Neuronal stem cell (in vitro differentiated cells): Measurements from ENCODE around the gene MECR.

Source experiments
- DNase-seq: peaks from one replicate; pipeline ENCODE4 v3.0.0-alpha.2; 2013; ENCODE audit warnings: low spot score
- H2AFZ ChIP-seq: one replicate; pipeline ENCODE4 v1.6.1; 2013; ENCODE audit warnings: mild to moderate bottlenecking, low read length, inconsistent platforms
- H2AK5ac ChIP-seq: 2 replicates; pipeline ENCODE4 v1.6.1; 2013; ENCODE audit warnings: low read depth, mild to moderate bottlenecking, inconsistent platforms, low read length, moderate library complexity, mixed read lengths
- H2BK120ac ChIP-seq: 2 replicates; pipeline ENCODE4 v1.6.1; 2013; ENCODE audit warnings: low read depth, mild to moderate bottlenecking, inconsistent platforms, low read length, moderate library complexity, mixed read lengths
- H2BK12ac ChIP-seq: one replicate; pipeline ENCODE4 v1.6.1; 2013; ENCODE audit warnings: low read length, inconsistent platforms
- H2BK15ac ChIP-seq: 2 replicates; pipeline ENCODE4 v1.6.1; 2013; ENCODE audit warnings: mild to moderate bottlenecking, low read length, inconsistent platforms, mixed read lengths
- H2BK5ac ChIP-seq: one replicate; pipeline ENCODE4 v1.6.1; 2013; ENCODE audit warnings: inconsistent platforms, mild to moderate bottlenecking, low read length, moderate library complexity
- H3K14ac ChIP-seq: one replicate; pipeline ENCODE4 v1.6.1; 2013; ENCODE audit warnings: low read length, inconsistent platforms
- H3K18ac ChIP-seq: 2 replicates; pipeline ENCODE4 v1.6.1; 2013; ENCODE audit warnings: low read length, inconsistent platforms
- H3K23ac ChIP-seq: 2 replicates; pipeline ENCODE4 v1.6.1; 2013; ENCODE audit warnings: low read depth, mild to moderate bottlenecking, mixed read lengths, low read length, inconsistent platforms; ENCODE audit not compliant: poor library complexity
- H3K27ac ChIP-seq: replicated peaks from 3 replicates; pipeline ENCODE4 v1.5.1; 2013; ENCODE audit warnings: low read length, inconsistent platforms
- H3K27me3 ChIP-seq, 3 experiments: 2 replicates each; pipeline ENCODE4 v1.6.1; 2013; ENCODE audit warnings: low read length in 3 of 3, mild to moderate bottlenecking in 2 of 3, inconsistent platforms in 1 of 3, low read depth in 1 of 3, mixed read lengths in 1 of 3, moderate library complexity in 1 of 3; ENCODE audit not compliant: control insufficient read depth in 3 of 3, insufficient read depth in 3 of 3
- H3K36me3 ChIP-seq, 2 donors: replicated peaks in 1 of 2; 2 replicates each; pipeline ENCODE4 v1.6.1; 2013; ENCODE audit warnings: low read length in 2 of 2; ENCODE audit not compliant: control insufficient read depth in 2 of 2, insufficient read depth in 2 of 2
- H3K4ac ChIP-seq: 2 replicates; pipeline ENCODE4 v1.6.1; 2013; ENCODE audit warnings: inconsistent platforms, mild to moderate bottlenecking, low read length, moderate library complexity
- H3K4me1 ChIP-seq, 2 donors: 1 replicate in 1 of 2; 2 replicates in 1 of 2; pipeline ENCODE4 v1.6.1; 2013; ENCODE audit warnings: low read length in 2 of 2, low read depth in 1 of 2; ENCODE audit not compliant: control insufficient read depth in 2 of 2, insufficient read depth in 1 of 2
- H3K4me2 ChIP-seq: one replicate; pipeline ENCODE4 v1.6.1; 2013; ENCODE audit warnings: mild to moderate bottlenecking, low read length, inconsistent platforms; ENCODE audit not compliant: insufficient read depth, poor library complexity, severe bottlenecking
- H3K4me3 ChIP-seq, 2 donors: 2 replicates each; pipeline ENCODE4 v1.5.1; 2013; ENCODE audit warnings: low read length in 2 of 2, mild to moderate bottlenecking in 2 of 2, inconsistent platforms in 1 of 2, moderate library complexity in 1 of 2
- H3K79me1 ChIP-seq: one replicate; pipeline ENCODE4 v1.6.1; 2013; ENCODE audit warnings: low read depth, mild to moderate bottlenecking, inconsistent platforms, low read length, moderate library complexity
- H3K9ac ChIP-seq: one replicate; pipeline ENCODE4 v1.6.1; 2013; ENCODE audit warnings: mild to moderate bottlenecking, low read depth, low read length, inconsistent platforms; ENCODE audit not compliant: poor library complexity
- H3K9me3 ChIP-seq, 2 donors: replicated peaks in 1 of 2; 2 replicates each; pipeline versions ENCODE3 to v1.6.1; 2013; ENCODE audit warnings: low read length in 2 of 2, mild to moderate bottlenecking in 2 of 2, inconsistent platforms in 1 of 2, low read depth in 1 of 2, mixed read lengths in 1 of 2, moderate library complexity in 1 of 2; ENCODE audit not compliant: control insufficient read depth in 2 of 2, insufficient read depth in 1 of 2
- H4K8ac ChIP-seq: one replicate; pipeline ENCODE4 v1.6.1; 2013; ENCODE audit warnings: low read depth, mild to moderate bottlenecking, inconsistent platforms, low read length, moderate library complexity
- H4K91ac ChIP-seq: one replicate; pipeline ENCODE4 v1.6.1; 2013; ENCODE audit warnings: low read length, low read depth, mild to moderate bottlenecking, inconsistent platforms; ENCODE audit not compliant: poor library complexity
- WGBS, 2 donors: extraction: QIAGEN DNeasy Blood & Tissue Kit; methylation state at CpG; one replicate each; pipeline ENCODE4 v1.1.7; 2013; ENCODE audit warnings: missing lambda C conversion rate in 2 of 2, mixed read lengths in 1 of 2; ENCODE audit not compliant: insufficient read length in 2 of 2, insufficient replicate concordance in 1 of 2; ENCODE audit errors: extremely low coverage in 2 of 2; 5-methylcytosine and 5-hydroxymethylcytosine counted together

The MECR gene

GRCh38 chr1:29245876-29246275, 15.1 kb upstream of the MECR start:
- Histone ChIP-seq H4K91ac (no peak overlapping the region), H3K4ac (no peak overlapping the region), H2BK12ac (peak overlapping the region; percentile 0), H3K9me3 (no peaks in the 10 kb centered on the region), H3K4me3 (no peak overlapping the region), H2AK5ac (peak overlapping the region; percentile 38), H2BK120ac (no peak overlapping the region), H2BK15ac (no peak overlapping the region), H4K8ac (no peak overlapping the region), H3K18ac (peak overlapping the region; percentile 39), H3K36me3 (no peaks in the 10 kb centered on the region), H3K4me2 (no peak overlapping the region), H3K4me1 (peaks cover 17 to 29% of the 10 kb centered on the region in 2 donors), H2BK5ac (no peak overlapping the region), H3K23ac (no peak overlapping the region), H3K14ac (no peak overlapping the region), H3K9ac (no peak overlapping the region), H3K79me1 (no peaks in the 10 kb centered on the region), H2AFZ (no peak overlapping the region), H3K27ac (no peak overlapping the region), H3K27me3 (peaks cover 0 to 7% (median 0%) of the 10 kb centered on the region in 3 experiments)
- no peak for DNase-seq
- WGBS, 2 donors = no CpG with 5 or more reads among the region's 5 CpGs

DNA sequence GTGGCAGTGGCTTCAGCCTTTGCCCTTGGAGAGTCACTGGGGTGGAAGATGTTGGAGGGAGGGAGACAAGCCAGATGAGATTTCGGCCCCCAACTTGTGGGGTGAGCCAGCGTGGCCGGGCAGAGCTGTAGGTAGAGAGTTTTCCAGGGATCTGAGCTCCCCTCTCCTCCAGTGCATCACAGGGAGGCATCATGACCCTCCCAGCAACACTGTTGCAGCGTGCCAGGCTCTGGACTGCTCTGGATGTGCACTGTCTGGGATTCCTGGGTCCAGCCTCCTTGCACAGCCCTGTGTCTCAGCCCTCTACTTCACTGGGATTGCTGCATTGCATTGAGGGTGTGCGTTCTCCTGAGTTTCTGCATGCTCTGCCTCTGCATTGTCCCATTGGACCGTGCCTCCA, 14.5 kb upstream of the MECR start:
- Histone ChIP-seq H3K9ac (no peak overlapping the region), H3K9me3 (no peaks in the 10 kb centered on the region), H3K14ac (no peak overlapping the region), H3K4me2 (no peak overlapping the region), H2BK15ac (no peak overlapping the region), H2BK5ac (no peak overlapping the region), H2BK12ac (peak overlapping the region; percentile 0), H3K27ac (no peak overlapping the region), H3K79me1 (no peaks in the 10 kb centered on the region), H3K4me1 (peaks cover 17 to 29% of the 10 kb centered on the region in 2 donors), H4K91ac (no peak overlapping the region), H3K27me3 (peaks cover 0 to 8% (median 0%) of the 10 kb centered on the region in 3 experiments), H3K18ac (no peak overlapping the region), H3K23ac (no peak overlapping the region), H3K4ac (no peak overlapping the region), H2AK5ac (no peak overlapping the region), H4K8ac (no peak overlapping the region), H3K4me3 (no peak overlapping the region), H2AFZ (no peak overlapping the region), H2BK120ac (no peak overlapping the region), H3K36me3 (no peaks in the 10 kb centered on the region)
- WGBS, 2 donors = no CpG with 5 or more reads among the region's 6 CpGs
- no peak for DNase-seq

DNA sequence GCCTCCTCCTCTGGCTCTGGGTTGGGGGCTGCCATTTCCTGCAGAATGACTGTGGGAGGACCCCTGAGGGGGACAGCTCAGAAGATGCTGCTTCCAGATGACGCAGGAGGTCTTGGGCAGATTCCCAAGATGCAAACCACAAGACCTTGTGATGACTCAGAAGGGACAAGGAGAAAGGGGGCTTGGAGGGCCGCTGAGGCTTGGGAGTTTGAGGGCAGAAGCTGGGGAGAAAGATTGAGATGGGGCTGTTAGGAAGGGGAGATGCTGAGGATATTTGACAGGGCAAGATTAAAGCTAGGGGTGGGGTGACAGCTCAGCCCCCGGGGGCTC, 13.1 kb upstream of the MECR start:
- peaks cover 10 to 25% of the 10 kb centered on the region in 2 donors for H3K4me1 ChIP-seq
- H3K27ac ChIP-seq = no peak overlapping the region
- no peaks in the 10 kb centered on the region for H3K9me3 ChIP-seq
- no peak overlapping the region for H3K4me2 ChIP-seq
- peak overlapping the region; percentile 55 for H3K18ac ChIP-seq
- no peak overlapping the region for H2BK15ac ChIP-seq
- DNase-seq = no peak
- no peak overlapping the region for H3K23ac ChIP-seq
- no peak overlapping the region for H3K14ac ChIP-seq
- H4K8ac ChIP-seq = no peak overlapping the region
- WGBS, 2 donors = no CpG with 5 or more reads among the region's 3 CpGs
- H2BK120ac ChIP-seq = no peak overlapping the region
- H4K91ac ChIP-seq = no peak overlapping the region
- no peak overlapping the region for H3K4ac ChIP-seq
- no peak overlapping the region for H2AFZ ChIP-seq
- H2AK5ac ChIP-seq = peak overlapping the region; percentile 88
- no peak overlapping the region for H3K9ac ChIP-seq
- no peaks in the 10 kb centered on the region for H3K36me3 ChIP-seq
- H2BK5ac ChIP-seq = no peak overlapping the region
- H3K79me1 ChIP-seq = no peaks in the 10 kb centered on the region
- H2BK12ac ChIP-seq = no peak overlapping the region
- H3K4me3 ChIP-seq = no peak overlapping the region
- H3K27me3 ChIP-seq = peaks cover 0 to 22% (median 9%) of the 10 kb centered on the region in 3 experiments

- WGBS, 2 donors = no CpG with 5 or more reads among the region's 16 CpGs
- H3K9ac ChIP-seq = peak overlapping the region; percentile 1
- no peak for DNase-seq
- H3K27me3 ChIP-seq = peaks cover 0 to 27% (median 15%) of the 10 kb centered on the region in 3 experiments
- H3K14ac ChIP-seq = no peak overlapping the region
- no peak overlapping the region for H4K8ac ChIP-seq
- H3K4me1 ChIP-seq = peaks cover 9 to 25% of the 10 kb centered on the region in 2 donors
- H3K23ac ChIP-seq = no peak overlapping the region
- H3K4me2 ChIP-seq = no peak overlapping the region
- no peak overlapping the region for H3K27ac ChIP-seq
- H3K18ac ChIP-seq = peak overlapping the region; percentile 23
- no peak overlapping the region for H2BK12ac ChIP-seq
- peak overlapping the region; percentile 88 for H2AK5ac ChIP-seq
- H3K4ac ChIP-seq = no peak overlapping the region
- H3K4me3 ChIP-seq = no peak overlapping the region
- H4K91ac ChIP-seq = no peak overlapping the region
- no peak overlapping the region for H2BK120ac ChIP-seq
- H3K9me3 ChIP-seq = no peaks in the 10 kb centered on the region
- no peaks in the 10 kb centered on the region for H3K79me1 ChIP-seq
- H2BK15ac ChIP-seq = no peak overlapping the region
- H3K36me3 ChIP-seq = no peaks in the 10 kb centered on the region
- H2BK5ac ChIP-seq = no peak overlapping the region
- H2AFZ ChIP-seq = no peak overlapping the region
These were observed 12.5 kb upstream of the MECR start for GRCh38 chr1:29243023-29243870.
